Measurements from ENCODE around the gene SCRN1.

Gene SCRN1

DNA sequence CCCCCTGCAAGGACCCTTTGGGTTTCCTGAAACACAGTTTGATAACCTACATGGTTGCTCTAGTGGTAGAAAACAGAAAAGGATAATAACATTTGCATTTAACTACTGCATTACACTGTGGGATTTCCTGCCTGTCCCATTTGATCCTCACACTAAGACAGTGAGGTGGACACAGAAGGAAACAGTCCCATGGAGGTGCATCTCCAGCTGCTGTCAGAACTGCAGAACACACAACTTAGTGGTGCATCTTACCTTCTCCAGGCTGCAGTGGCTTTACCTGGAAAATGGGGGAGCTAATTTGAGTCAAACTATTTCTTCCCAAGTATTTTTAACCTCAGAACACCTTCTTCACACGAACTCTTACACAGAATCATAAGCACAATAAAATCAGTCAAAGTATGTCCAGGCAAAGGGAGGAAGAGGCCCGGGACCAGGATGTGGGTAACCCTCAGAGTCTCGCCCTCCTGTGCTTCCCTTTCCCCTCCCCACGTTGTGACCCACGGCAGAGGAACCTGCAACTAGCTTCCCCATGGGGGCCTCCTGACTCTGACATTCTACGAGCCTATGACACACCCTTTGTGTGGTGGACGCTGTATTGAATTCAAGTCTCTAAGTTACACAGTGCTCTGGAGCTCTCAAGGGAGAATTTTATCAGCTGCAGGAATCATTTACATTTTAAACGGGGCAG, 33.7 kb downstream of the SCRN1 start:
- Histone ChIP-seq H3K27me3 (ENCODE audit: insufficient read depth, low read depth, severe bottlenecking) (no peaks in the 10 kb centered on the region), H3K36me3 (peaks cover 27% of the 10 kb centered on the region), H3K4me3 (ENCODE audit: low read depth, low read length) (no peak overlapping the region), H3K27ac (no peak overlapping the region), H3K9me3 (ENCODE audit: severe bottlenecking) (no peaks in the 10 kb centered on the region)
- no peak for TF ChIP-seq CTCF (IDR thresholded peaks at IDR 0.05; ENCODE audit: low read depth, low read length)
- no peak for DNase-seq

GRCh38 chr7:29955075-29955792, 34.4 kb downstream of the SCRN1 start:
- peaks cover 33% of the 10 kb centered on the region for H3K36me3 ChIP-seq
- no peak overlapping the region for H3K4me3 ChIP-seq (ENCODE audit: low read depth, low read length)
- H3K27me3 ChIP-seq (ENCODE audit: insufficient read depth, low read depth, severe bottlenecking), result no peaks in the 10 kb centered on the region
- no peak for TF ChIP-seq CTCF (IDR thresholded peaks at IDR 0.05; ENCODE audit: low read depth, low read length)
- no peaks in the 10 kb centered on the region for H3K9me3 ChIP-seq (ENCODE audit: severe bottlenecking)
- no peak overlapping the region for H3K27ac ChIP-seq
- no peak for DNase-seq

GRCh38 chr7:29953726-29954347, 35.8 kb downstream of the SCRN1 start:
- H3K27me3 ChIP-seq (ENCODE audit: insufficient read depth, low read depth, severe bottlenecking), result no peaks in the 10 kb centered on the region
- H3K36me3 ChIP-seq, result peaks cover 33% of the 10 kb centered on the region
- H3K9me3 ChIP-seq (ENCODE audit: severe bottlenecking), result no peaks in the 10 kb centered on the region
- no peak overlapping the region for H3K4me3 ChIP-seq (ENCODE audit: low read depth, low read length)
- 0 out of 2 replicates have a peak, but pooled peaks have one; percentile 8 for TF ChIP-seq CTCF (IDR thresholded peaks at IDR 0.05; ENCODE audit: low read depth, low read length)
- DNase-seq, result no peak
- no peak overlapping the region for H3K27ac ChIP-seq

DNA sequence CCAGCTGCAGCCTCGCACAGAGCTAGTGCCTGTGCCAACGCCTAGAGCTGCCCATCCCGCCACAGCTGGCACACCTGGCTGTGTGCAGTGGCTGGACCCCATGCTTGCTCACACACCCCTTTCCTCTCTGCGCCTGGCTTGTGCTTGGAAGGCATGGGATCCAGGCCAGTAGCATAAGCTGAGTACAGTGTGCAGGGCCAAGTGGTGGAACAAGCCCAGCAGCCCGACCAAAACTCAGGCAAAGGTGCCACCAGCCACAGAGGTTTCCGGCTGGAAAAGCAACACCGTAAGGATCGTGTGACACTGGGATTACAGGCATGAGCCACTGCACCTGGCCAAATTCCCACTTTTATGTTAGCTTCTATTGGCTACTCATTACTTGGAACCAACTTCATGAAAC, 38.4 kb downstream of the SCRN1 start:
- no peak for DNase-seq
- Histone ChIP-seq H3K27ac (no peak overlapping the region), H3K27me3 (ENCODE audit: insufficient read depth, low read depth, severe bottlenecking) (no peaks in the 10 kb centered on the region), H3K4me3 (ENCODE audit: low read depth, low read length) (no peak overlapping the region), H3K36me3 (peaks cover 41% of the 10 kb centered on the region), H3K9me3 (ENCODE audit: severe bottlenecking) (no peaks in the 10 kb centered on the region)
- no peak for TF ChIP-seq CTCF (IDR thresholded peaks at IDR 0.05; ENCODE audit: low read depth, low read length)

DNA sequence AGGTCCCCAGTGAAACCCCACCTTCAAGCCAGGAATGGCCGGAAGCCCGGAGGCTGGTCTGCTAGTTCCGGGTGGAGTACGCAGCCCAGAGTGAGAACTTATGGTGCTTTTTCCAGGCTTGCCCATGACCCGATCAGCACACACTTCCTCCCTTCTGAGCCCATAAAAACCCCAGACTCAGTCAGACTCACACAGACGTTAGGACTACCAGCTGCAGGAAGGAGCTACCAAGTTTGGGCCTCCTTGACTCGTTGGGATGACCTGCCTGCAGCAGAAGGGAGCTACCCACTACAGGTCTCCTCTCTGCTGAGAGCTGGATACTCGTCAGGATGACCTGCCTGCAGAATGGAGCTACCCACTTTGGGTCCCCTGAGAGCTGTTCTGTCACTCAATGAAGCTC, 39.1 kb downstream of the SCRN1 start:
- TF ChIP-seq CTCF (IDR thresholded peaks at IDR 0.05; ENCODE audit: low read depth, low read length), result no peak
- Histone ChIP-seq H3K4me3 (ENCODE audit: low read depth, low read length) (no peak overlapping the region), H3K27me3 (ENCODE audit: insufficient read depth, low read depth, severe bottlenecking) (no peaks in the 10 kb centered on the region), H3K36me3 (peaks cover 42% of the 10 kb centered on the region), H3K27ac (no peak overlapping the region), H3K9me3 (ENCODE audit: severe bottlenecking) (no peaks in the 10 kb centered on the region)
- DNase-seq, result no peak

All from WERI-Rb-1 (cell line).